Osteocyte (in vitro differentiated cells): ENCODE data around the gene MYH7B. TPM values are rescaled to one million over a fixed set of nuclear protein-coding genes. Genes with fewer than 3 reads are reported as not detected.

ENCODE experiments used
- DNase-seq: peaks from one replicate; pipeline ENCODE4 v3.0.0; 2021; ENCODE audit warnings: mixed read lengths; ENCODE audit not compliant: unreplicated experiment; ENCODE audit errors: extremely low spot score
- H3K27ac Mint-ChIP-seq: one replicate; pipeline ENCODE4 v1.8.0; 2021; ENCODE audit warnings: mild to moderate bottlenecking, mixed read lengths; ENCODE audit not compliant: unreplicated experiment
- H3K27me3 Mint-ChIP-seq: one replicate; pipeline ENCODE4 v1.8.0; 2021; ENCODE audit warnings: mixed read lengths; ENCODE audit not compliant: unreplicated experiment
- H3K36me3 Mint-ChIP-seq: one replicate; pipeline ENCODE4 v1.8.0; 2021; ENCODE audit warnings: mixed read lengths; ENCODE audit not compliant: unreplicated experiment
- H3K4me1 Mint-ChIP-seq: one replicate; pipeline ENCODE4 v1.8.0; 2021; ENCODE audit warnings: mixed read lengths; ENCODE audit not compliant: unreplicated experiment
- H3K4me3 Mint-ChIP-seq: one replicate; pipeline ENCODE4 v1.8.0; 2021; ENCODE audit warnings: mild to moderate bottlenecking, moderate library complexity, mixed read lengths; ENCODE audit not compliant: unreplicated experiment
- H3K9me3 Mint-ChIP-seq: one replicate; pipeline ENCODE4 v1.8.0; 2021; ENCODE audit warnings: mixed read lengths; ENCODE audit not compliant: unreplicated experiment
- total RNA-seq: library from RNA; stranded (reverse); gene quantifications from 2 replicates; pipeline ENCODE4 v1.2.1, GENCODE V29; 2021
- TF ChIP-seq, protein P1 (sequence below): fragments of 200-600 bp; sonication (generic); IDR thresholded peaks from 2 replicates; pipeline ENCODE4 v1.5.0; 2021; ENCODE audit warnings: antibody characterized with exemption, mild to moderate bottlenecking, moderate library complexity

MYH7B gene
- total RNA-seq, 1 donor from 2014 or later, result 0.86 TPM

DNA sequence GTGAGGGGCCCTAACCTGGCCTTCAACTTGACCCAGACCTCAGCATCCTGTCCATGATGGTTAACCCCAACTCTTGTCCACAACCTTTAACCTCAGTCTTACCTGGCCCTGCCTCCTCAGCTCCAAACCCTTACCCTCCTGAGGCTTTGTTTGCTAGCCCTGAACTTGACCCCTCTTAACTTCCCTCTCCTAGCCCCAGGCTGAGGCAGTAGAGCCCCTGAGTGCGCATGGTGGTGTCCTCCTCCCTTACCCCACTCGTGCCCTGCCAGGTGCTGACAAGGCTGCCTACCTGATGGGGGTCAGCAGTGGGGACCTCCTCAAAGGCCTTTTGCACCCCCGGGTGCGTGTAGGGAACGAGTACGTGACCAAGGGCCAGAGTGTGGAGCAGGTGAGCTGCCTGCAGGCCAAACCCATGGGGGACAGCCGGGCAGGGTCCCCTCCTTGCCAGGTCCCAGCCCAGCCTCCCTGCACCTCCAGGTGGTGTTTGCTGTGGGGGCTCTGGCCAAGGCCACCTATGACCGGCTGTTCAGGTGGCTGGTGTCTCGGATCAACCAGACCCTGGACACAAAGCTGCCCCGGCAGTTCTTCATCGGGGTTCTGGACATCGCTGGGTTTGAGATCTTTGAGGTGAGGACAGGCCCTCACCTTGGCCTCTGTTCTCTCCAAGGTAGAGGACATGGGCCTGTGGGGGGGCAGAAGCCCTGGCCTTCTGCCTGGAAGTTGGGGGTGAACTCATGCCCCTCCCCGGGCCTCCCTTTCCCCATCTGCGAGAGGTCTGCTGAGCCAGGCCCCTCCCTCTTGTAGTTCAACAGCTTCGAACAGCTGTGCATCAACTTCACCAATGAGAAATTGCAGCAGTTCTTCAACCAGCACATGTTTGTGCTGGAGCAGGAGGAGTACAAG is 31.9 kb downstream of the MYH7B start:
- H3K9me3 Mint-ChIP-seq, result no peaks in the 10 kb centered on the region

DNA sequence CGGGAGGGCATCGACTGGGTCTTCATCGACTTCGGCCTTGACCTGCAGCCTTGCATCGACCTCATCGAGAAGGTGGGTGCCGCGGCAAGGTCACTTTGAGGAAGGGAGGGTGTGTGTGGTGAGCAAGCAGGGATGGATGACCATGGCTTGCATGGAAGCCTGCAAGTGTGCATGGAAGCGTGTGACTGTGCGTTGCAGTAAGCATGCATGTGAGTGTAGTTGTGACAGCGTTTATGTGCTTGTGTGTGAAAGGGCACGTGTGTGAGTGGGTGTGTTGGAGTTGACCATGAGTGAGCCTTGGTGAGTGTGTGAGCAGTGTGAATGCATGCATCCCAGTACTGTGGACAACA is 32.5 kb downstream of the MYH7B start:
- Mint-ChIP-seq H3K4me1 (peaks cover 10% of the 10 kb centered on the region), H3K27ac (no peak overlapping the region), H3K27me3 (peaks cover 7% of the 10 kb centered on the region), H3K9me3 (no peaks in the 10 kb centered on the region), H3K4me3 (no peak overlapping the region), H3K36me3 (no peaks in the 10 kb centered on the region)
- no peak for DNase-seq
- TF ChIP-seq, protein P1, sequence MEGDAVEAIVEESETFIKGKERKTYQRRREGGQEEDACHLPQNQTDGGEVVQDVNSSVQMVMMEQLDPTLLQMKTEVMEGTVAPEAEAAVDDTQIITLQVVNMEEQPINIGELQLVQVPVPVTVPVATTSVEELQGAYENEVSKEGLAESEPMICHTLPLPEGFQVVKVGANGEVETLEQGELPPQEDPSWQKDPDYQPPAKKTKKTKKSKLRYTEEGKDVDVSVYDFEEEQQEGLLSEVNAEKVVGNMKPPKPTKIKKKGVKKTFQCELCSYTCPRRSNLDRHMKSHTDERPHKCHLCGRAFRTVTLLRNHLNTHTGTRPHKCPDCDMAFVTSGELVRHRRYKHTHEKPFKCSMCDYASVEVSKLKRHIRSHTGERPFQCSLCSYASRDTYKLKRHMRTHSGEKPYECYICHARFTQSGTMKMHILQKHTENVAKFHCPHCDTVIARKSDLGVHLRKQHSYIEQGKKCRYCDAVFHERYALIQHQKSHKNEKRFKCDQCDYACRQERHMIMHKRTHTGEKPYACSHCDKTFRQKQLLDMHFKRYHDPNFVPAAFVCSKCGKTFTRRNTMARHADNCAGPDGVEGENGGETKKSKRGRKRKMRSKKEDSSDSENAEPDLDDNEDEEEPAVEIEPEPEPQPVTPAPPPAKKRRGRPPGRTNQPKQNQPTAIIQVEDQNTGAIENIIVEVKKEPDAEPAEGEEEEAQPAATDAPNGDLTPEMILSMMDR, result no peak

More for the DNA sequence above, 31.9 kb downstream of the MYH7B start:
- H3K4me1 Mint-ChIP-seq, result peaks cover 13% of the 10 kb centered on the region
- no peaks in the 10 kb centered on the region for H3K36me3 Mint-ChIP-seq
- DNase-seq, result no peak
- H3K27me3 Mint-ChIP-seq, result peaks cover 8% of the 10 kb centered on the region
- H3K4me3 Mint-ChIP-seq, result no peak overlapping the region
- H3K27ac Mint-ChIP-seq, result no peak overlapping the region
- TF ChIP-seq, protein P1, result no peak

DNA sequence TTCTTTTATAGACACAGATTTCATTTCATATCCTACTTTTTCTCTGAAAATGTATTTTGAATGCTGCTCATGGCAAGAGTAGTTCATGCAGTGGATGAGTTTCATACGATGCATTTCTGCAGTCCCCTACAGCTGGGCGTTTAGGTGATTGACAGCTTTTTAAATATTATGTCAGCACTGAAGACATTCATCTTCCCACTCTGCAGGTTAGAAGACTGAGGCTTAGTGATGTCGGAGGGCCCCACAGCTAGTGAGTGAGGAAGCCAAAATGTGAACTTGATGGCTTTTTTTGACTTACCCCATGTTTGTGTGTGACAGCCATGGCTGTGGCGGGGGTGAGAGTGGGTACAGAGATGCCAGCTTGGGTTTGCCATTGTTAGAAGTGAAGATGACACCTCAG is 33.5 kb downstream of the MYH7B start:
- DNase-seq, result no peak
- Mint-ChIP-seq H3K9me3 (no peaks in the 10 kb centered on the region), H3K4me3 (no peak overlapping the region), H3K36me3 (peaks cover 3% of the 10 kb centered on the region), H3K4me1 (peaks cover 5% of the 10 kb centered on the region), H3K27me3 (peaks cover under 1% of the 10 kb centered on the region), H3K27ac (no peak overlapping the region)
- TF ChIP-seq, protein P1, result no peak

- no peak for DNase-seq
- H3K27ac Mint-ChIP-seq, result no peak overlapping the region
- no peaks in the 10 kb centered on the region for H3K27me3 Mint-ChIP-seq
- H3K9me3 Mint-ChIP-seq, result no peaks in the 10 kb centered on the region
- TF ChIP-seq, protein P1, result no peak
- peaks cover 4% of the 10 kb centered on the region for H3K36me3 Mint-ChIP-seq
- peaks cover 3% of the 10 kb centered on the region for H3K4me1 Mint-ChIP-seq
- H3K4me3 Mint-ChIP-seq, result no peak overlapping the region
Measured at GRCh38 chr20:34989670-34990069, 34.0 kb downstream of the MYH7B start.

GRCh38 chr20:34990231-34990630 is 34.6 kb downstream of the MYH7B start:
- Mint-ChIP-seq H3K36me3 (peaks cover 5% of the 10 kb centered on the region), H3K4me1 (peaks cover 1% of the 10 kb centered on the region), H3K9me3 (no peaks in the 10 kb centered on the region), H3K27me3 (no peaks in the 10 kb centered on the region), H3K4me3 (no peak overlapping the region), H3K27ac (no peak overlapping the region)
- TF ChIP-seq, protein P1, result no peak
- DNase-seq, result no peak
